ENCODE data around the gene HTR2A.

DNA sequence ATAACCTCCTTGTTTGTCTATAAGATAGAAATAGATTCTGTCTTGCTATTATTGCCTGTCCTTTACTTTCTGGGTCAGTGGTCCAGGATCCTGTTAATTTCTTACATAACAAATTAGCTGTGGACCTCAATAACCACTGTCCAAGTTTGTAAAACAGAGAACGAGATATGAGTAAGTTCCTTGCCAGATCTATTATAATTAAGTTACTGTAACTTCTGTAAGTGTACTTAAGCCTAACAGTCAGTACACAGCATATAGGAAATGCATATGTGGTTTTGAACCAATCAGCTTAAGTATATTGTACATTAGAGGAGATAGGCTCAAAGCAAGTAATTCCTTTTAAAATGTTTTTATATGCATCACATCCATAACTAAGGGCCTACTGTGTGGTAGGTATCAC lies 34.9 kb downstream of the HTR2A start:
- TF ChIP-seq, protein P1, sequence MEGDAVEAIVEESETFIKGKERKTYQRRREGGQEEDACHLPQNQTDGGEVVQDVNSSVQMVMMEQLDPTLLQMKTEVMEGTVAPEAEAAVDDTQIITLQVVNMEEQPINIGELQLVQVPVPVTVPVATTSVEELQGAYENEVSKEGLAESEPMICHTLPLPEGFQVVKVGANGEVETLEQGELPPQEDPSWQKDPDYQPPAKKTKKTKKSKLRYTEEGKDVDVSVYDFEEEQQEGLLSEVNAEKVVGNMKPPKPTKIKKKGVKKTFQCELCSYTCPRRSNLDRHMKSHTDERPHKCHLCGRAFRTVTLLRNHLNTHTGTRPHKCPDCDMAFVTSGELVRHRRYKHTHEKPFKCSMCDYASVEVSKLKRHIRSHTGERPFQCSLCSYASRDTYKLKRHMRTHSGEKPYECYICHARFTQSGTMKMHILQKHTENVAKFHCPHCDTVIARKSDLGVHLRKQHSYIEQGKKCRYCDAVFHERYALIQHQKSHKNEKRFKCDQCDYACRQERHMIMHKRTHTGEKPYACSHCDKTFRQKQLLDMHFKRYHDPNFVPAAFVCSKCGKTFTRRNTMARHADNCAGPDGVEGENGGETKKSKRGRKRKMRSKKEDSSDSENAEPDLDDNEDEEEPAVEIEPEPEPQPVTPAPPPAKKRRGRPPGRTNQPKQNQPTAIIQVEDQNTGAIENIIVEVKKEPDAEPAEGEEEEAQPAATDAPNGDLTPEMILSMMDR (IDR thresholded peaks at IDR 0.05): no peak
- no peak for TF ChIP-seq POLR2A (IDR thresholded peaks at IDR 0.05)

Measured in lower leg skin (tissue), 3 donors.